Calu3 (cell line): Measurements from ENCODE around the gene RIBC2. TPM values are rescaled to one million over a fixed set of nuclear protein-coding genes. Genes with fewer than 3 reads are reported as not detected.

Experiments used
- BruUV-seq: library from RNA; stranded (reverse); fragments of 400-500 nt; replicated peaks from 2 replicates; lab custom pipeline; 2021; lab: Mats Ljungman, UMichigan
- CTCF ChIA-PET: fragments of 300-600 bp; sonication (Branson Sonifier 250); formaldehyde crosslinking; loops from one replicate; lab custom pipeline; 2022; ENCODE audit warnings: antibody characterized with exemption; lab: Charles Lee
- DNase-seq: peaks from one replicate; pipeline ENCODE4 v3.0.0; 2022
- H3K27ac Mint-ChIP-seq: one replicate; pipeline ENCODE4 v1.8.0; 2022; ENCODE audit warnings: mixed read lengths; ENCODE audit not compliant: unreplicated experiment
- H3K27me3 Mint-ChIP-seq: one replicate; pipeline ENCODE4 v1.8.0; 2022; ENCODE audit warnings: mixed read lengths; ENCODE audit not compliant: unreplicated experiment
- H3K36me3 Mint-ChIP-seq: one replicate; pipeline ENCODE4 v1.8.0; 2022; ENCODE audit warnings: mild to moderate bottlenecking, moderate library complexity, mixed read lengths; ENCODE audit not compliant: insufficient read depth, unreplicated experiment
- H3K4me1 Mint-ChIP-seq: one replicate; pipeline ENCODE4 v1.8.0; 2022; ENCODE audit warnings: mild to moderate bottlenecking, low read depth, mixed read lengths; ENCODE audit not compliant: unreplicated experiment
- H3K4me3 Mint-ChIP-seq: one replicate; pipeline ENCODE4 v1.8.0; 2022; ENCODE audit warnings: mild to moderate bottlenecking, low read depth, moderate library complexity, mixed read lengths; ENCODE audit not compliant: unreplicated experiment
- H3K9me3 Mint-ChIP-seq: one replicate; pipeline ENCODE4 v1.8.0; 2022; ENCODE audit warnings: low read depth, mixed read lengths; ENCODE audit not compliant: unreplicated experiment
- CTCF ChIP-seq: fragments of 200-600 bp; IDR thresholded peaks from one replicate; pipeline ENCODE4 v1.8.0; 2022; ENCODE audit warnings: antibody characterized with exemption; ENCODE audit not compliant: unreplicated experiment
- intact Hi-C: fragments of 100-400 bp; cut with micrococcal nuclease; formaldehyde crosslinking; loops from one replicate; pipeline ENCODE4 v1.10.0; 2022; ENCODE audit not compliant: unreplicated experiment
- total RNA-seq: library from RNA; stranded (reverse); gene quantifications from 2 replicates; pipeline ENCODE4 v1.2.3, GENCODE V29; 2022

Gene RIBC2
- total RNA-seq, 1 experiment from 2014 or later = 4.5 TPM

- TF ChIP-seq CTCF = no peak
- intact Hi-C loops = no loop called here
- peaks cover 21% of the 10 kb centered on the region for H3K27me3 Mint-ChIP-seq
- H3K4me1 Mint-ChIP-seq = peaks cover 23% of the 10 kb centered on the region
- no peak for DNase-seq
- no peak overlapping the region for H3K4me3 Mint-ChIP-seq
- H3K9me3 Mint-ChIP-seq = peaks cover 8% of the 10 kb centered on the region
- H3K36me3 Mint-ChIP-seq = no peaks in the 10 kb centered on the region
- CTCF ChIA-PET = interaction anchor here (0.7 kb wide), 2 partner anchors 32 to 433 kb away, joined by 3 to 5 read pairs; no protein-coding TSS in a partner anchor
- BruUV-seq = no TSS peak
- no peak overlapping the region for H3K27ac Mint-ChIP-seq
Measured at GRCh38 chr22:45481661-45482060, 68.2 kb downstream of the RIBC2 start.

Other genes starting within 250 kb of the RIBC2 start
- gene NUP50, start 249.8 kb upstream of the RIBC2 start, total RNA-seq = 107 and 115 TPM in 2 replicates
- gene KIAA0930, start 172.8 kb upstream of the RIBC2 start, total RNA-seq = 56.8 and 83.2 TPM in 2 replicates
- gene UPK3A, start 128.7 kb upstream of the RIBC2 start, total RNA-seq = not detected in 2 replicates
- gene FAM118A, start 103.8 kb upstream of the RIBC2 start, total RNA-seq = 33.5 and 35.0 TPM in 2 replicates
- gene SMC1B, start 94 bp upstream of the RIBC2 start, total RNA-seq = not detected in 2 replicates
- gene FBLN1, start 89.2 kb downstream of the RIBC2 start, total RNA-seq = 28.4 and 28.6 TPM in 2 replicates